ENCODE measurements around the gene APOA5.
"Not testable (repeated sequence)": the region's sequence is repeated elsewhere in the genome, so short reads cannot be mapped to it uniquely, and the experiment has no call there.

APOA5 gene

DNA sequence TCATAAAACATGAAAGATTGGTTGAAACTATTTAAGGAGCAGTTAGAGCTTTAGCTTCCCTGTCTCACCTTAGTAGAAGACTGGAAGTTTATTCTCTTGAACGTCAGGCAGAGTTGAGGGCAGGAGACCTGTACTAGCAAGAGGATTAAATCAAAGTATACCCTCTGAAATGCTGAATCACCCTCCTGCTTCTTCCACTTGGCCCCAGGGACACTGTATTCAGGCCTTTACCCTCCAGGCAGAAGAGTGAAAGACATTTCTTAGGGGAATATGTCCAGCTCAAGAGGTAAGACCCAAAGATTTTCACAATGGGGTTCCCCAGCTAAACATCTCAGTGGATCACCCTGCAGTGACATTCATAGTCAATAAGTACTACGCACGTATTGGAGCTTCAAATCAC lies 19.5 kb upstream of the APOA5 start:
- TF ChIP-seq, protein P1, sequence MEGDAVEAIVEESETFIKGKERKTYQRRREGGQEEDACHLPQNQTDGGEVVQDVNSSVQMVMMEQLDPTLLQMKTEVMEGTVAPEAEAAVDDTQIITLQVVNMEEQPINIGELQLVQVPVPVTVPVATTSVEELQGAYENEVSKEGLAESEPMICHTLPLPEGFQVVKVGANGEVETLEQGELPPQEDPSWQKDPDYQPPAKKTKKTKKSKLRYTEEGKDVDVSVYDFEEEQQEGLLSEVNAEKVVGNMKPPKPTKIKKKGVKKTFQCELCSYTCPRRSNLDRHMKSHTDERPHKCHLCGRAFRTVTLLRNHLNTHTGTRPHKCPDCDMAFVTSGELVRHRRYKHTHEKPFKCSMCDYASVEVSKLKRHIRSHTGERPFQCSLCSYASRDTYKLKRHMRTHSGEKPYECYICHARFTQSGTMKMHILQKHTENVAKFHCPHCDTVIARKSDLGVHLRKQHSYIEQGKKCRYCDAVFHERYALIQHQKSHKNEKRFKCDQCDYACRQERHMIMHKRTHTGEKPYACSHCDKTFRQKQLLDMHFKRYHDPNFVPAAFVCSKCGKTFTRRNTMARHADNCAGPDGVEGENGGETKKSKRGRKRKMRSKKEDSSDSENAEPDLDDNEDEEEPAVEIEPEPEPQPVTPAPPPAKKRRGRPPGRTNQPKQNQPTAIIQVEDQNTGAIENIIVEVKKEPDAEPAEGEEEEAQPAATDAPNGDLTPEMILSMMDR (IDR thresholded peaks at IDR 0.05; ENCODE audit: borderline replicate concordance, control extremely low read depth, extremely low read depth, insufficient read depth, missing control alignments), result no peak
- in situ Hi-C loops (cut with MboI; ENCODE audit: low sequenced_read_pairs, unreplicated experiment), result no loop called here
- no peak for DNase-seq (ENCODE audit: low spot score)

DNA sequence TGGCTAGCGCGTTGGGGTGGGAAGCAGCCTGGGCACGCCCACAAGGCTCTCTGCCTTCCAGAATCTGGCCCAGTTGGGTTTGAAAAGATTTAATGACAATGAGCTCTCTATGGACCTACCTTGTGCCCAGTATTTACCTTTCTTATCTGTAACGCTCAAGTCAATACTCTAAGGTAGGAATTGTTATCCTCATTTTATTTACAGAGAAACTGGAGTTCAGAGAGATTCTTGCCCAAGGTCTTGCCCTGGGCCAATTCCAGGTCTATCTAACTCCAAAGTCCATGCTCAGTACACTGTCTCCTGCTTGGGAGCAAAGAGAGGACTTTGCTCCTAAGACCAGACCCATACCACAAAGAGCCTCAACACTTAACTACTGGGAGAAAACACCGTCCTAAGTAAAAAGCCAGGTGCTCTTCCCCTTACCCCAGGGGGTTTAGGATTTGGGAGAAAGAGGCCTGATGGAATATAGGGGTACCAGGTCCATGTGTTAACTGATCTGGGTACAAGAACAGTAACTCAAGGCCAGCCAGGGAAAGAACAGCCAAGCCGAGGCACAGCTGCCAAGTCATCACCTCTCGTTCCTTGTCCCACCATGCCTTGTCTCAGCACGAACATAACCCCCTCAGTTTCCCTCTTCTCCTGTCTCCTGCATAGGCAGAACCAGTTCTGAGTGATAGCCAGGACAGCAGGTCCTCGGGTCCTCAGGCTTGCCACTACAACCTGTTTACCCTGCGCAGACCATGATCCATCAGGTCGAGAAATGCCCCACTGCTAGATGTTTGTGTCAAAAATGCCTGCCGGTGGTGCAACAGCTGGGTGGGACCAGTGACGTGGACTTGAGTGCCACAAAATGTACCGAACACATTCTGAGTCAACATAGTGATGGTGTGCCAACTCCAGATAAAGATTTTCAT lies 16.8 kb upstream of the APOA5 start:
- DNase-seq (ENCODE audit: low spot score), result no peak
- TF ChIP-seq, protein P1 (IDR thresholded peaks at IDR 0.05; ENCODE audit: borderline replicate concordance, control extremely low read depth, extremely low read depth, insufficient read depth, missing control alignments), result no peak
- in situ Hi-C loops (cut with MboI; ENCODE audit: low sequenced_read_pairs, unreplicated experiment), result no loop called here

DNA sequence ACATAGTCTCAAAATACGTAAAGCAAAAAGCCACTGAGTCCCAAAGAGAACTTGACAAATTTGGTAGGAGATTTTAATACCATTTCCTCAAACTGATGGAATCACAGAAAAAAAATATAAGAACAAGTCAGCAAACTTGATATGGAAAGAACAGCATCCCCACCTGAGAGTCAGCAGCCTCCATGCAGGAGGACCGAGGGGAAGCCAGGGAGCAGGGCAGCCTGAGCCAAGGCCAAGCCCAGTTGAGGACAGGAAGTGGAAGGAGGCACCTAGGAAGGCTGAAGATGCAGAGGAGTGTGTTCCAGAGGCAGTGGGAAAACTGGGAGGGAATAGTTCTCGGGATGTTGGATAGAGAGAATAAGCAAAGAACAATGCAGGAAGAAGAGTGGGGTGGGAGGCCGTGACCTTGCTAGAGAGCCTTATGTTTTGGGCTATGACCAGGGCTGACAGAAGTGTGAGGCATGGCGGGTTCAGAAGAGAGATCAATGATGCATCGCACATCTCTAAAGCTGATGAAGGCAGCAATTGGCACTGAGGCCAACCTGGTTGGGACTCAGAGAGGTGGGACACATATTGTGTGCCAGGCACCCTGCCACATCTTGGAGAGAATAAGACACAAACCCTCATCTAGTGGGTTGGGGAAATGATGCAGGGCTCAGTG lies 16.1 kb upstream of the APOA5 start:
- no peak for DNase-seq (ENCODE audit: low spot score)
- TF ChIP-seq, protein P1 (IDR thresholded peaks at IDR 0.05; ENCODE audit: borderline replicate concordance, control extremely low read depth, extremely low read depth, insufficient read depth, missing control alignments), result no peak
- in situ Hi-C loops (cut with MboI; ENCODE audit: low sequenced_read_pairs, unreplicated experiment), result no loop called here

DNA sequence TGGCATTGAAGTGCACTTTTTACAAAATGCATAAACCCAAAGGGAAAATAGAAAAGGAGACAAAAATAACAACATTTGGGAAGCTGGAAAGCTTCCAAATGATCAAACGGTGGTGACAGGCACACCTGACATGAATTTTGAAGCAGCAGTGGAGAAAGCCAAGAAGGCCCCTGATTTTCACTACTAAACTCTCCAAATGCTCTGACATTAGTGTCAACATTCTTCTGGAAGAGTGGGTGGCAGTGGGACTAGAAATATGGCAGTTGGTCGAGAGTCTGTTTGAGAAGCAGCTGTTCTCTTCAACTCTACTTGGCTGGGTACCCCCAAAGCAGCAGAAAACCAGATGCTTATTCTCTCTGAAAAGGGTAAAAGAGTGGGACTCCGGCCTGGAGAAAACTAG lies 12.3 kb upstream of the APOA5 start:
- in situ Hi-C loops (cut with MboI; ENCODE audit: low sequenced_read_pairs, unreplicated experiment), result no loop called here
- no peak for DNase-seq (ENCODE audit: low spot score)
- TF ChIP-seq, protein P1 (IDR thresholded peaks at IDR 0.05; ENCODE audit: borderline replicate concordance, control extremely low read depth, extremely low read depth, insufficient read depth, missing control alignments), result no peak

DNA sequence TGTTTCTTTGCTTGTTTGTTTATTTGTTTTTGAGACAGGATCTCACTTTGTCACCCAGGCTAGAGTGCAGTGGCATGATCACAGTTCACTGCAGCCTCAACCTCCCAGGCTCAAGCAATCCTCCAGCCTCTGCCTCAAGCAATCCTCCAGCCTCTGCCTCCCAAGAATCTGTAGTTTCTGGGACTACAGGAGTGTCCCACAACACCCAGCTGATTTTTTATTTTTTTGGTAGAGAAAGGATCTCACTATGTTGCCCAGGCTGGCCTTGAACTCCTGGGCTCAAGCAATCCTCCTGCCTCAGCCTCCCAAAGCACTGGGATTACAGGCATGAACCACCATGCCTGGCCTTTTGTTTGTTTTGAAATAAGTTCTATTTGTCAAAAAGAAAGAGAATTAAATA lies 10.0 kb upstream of the APOA5 start:
- DNase-seq (ENCODE audit: low spot score); in situ Hi-C loops (cut with MboI; ENCODE audit: low sequenced_read_pairs, unreplicated experiment): not testable (repeated sequence)

DNA sequence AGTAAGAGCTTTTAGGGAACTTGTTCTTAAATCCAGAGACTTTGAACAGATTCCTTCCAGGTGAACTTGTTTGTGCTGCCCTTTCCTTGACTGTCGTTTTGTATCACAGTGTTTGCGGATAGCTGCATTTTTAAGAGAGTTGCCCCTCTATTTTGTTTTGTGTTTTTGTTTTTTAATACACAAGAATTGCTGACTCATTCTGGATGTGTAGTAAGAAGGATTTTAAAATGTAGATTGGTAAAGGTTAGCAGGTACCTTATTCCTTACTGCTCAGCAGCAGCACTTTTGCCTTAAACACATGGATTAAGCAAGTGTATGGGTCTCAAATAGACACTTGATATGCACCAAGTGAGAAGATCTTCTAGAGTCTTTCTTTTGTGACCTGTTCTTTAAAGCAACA lies 8.9 kb upstream of the APOA5 start:
- TF ChIP-seq, protein P1 (IDR thresholded peaks at IDR 0.05; ENCODE audit: borderline replicate concordance, control extremely low read depth, extremely low read depth, insufficient read depth, missing control alignments), result no peak
- in situ Hi-C loops (cut with MboI; ENCODE audit: low sequenced_read_pairs, unreplicated experiment), result no loop called here
- no peak for DNase-seq (ENCODE audit: low spot score)

DNA sequence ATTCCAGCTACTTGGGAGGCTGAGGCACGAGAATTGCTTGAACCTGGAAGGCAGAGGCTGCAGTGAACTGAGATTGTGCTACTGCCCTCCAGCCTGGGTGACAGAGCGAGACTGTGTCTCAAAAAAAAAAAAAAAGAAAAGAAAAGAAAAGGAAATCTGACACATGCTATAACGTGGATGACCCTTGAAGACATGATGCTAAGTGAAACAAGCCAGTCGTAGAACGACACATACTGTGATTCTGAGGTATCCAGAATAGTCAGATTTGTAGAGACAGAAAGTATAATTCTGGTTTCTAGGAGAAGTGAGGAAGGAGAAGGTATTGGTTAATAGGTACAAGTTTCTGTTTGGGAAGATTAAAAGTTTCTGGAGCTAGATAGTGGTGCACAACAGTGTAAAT lies 6.7 kb upstream of the APOA5 start:
- no peak for DNase-seq (ENCODE audit: low spot score)
- TF ChIP-seq, protein P1 (IDR thresholded peaks at IDR 0.05; ENCODE audit: borderline replicate concordance, control extremely low read depth, extremely low read depth, insufficient read depth, missing control alignments), result no peak
- in situ Hi-C loops (cut with MboI; ENCODE audit: low sequenced_read_pairs, unreplicated experiment), result loop anchor here (25.0 kb wide), 1 partner anchor 314 kb away; no protein-coding TSS in a partner anchor

Measured in GM13976 (cell line).